ENCODE measurements around the gene REEP1. TPM values are rescaled to one million over a fixed set of nuclear protein-coding genes. Genes with fewer than 3 reads are reported as not detected.
"Not testable (repeated sequence)": the region's sequence is repeated elsewhere in the genome, so short reads cannot be mapped to it uniquely, and the experiment has no call there.

REEP1 gene
- total RNA-seq, 5 donors from 2014 or later (not counting 1 experiment from before 2014, with no cell fraction given) = 0.12 to 1.0 (median 0.18) TPM; not detected in 1

- whole genome bisulfite sequencing (ENCODE audit: insufficient coverage) = 75% methylated on average over 5 of the region's 8 CpGs
- ChIA-PET POLR2A (no interaction called here), CTCF (no interaction called here)
- H3K9me3 ChIP-seq = no peaks in the 10 kb centered on the region
- Mint-ChIP-seq H3K4me1 (no peaks in the 10 kb centered on the region), H3K27ac (no peak overlapping the region), H3K36me3 (no peaks in the 10 kb centered on the region), H3K9me3 (peaks cover 0 to 3% (median 0%) of the 10 kb centered on the region in 3 donors), H3K4me3 (no peak overlapping the region), H3K27me3 (peaks cover 9 to 23% of the 10 kb centered on the region in 2 donors)
- H3K4me3 ChIP-seq (ENCODE audit: control insufficient read depth in 1 of 2, extremely low read depth in 1 of 2, low read length in 1 of 2) = no peak overlapping the region
- peaks cover 0 to 29% of the 10 kb centered on the region in 2 experiments for H3K27me3 ChIP-seq (replicated peaks in 1 of 2; ENCODE audit: control insufficient read depth in 2 of 2, extremely low read depth in 1 of 2, insufficient read depth in 2 of 2, low read length in 1 of 2)
- no peaks in the 10 kb centered on the region for H3K4me1 ChIP-seq (ENCODE audit: control insufficient read depth in 1 of 2, extremely low read depth in 1 of 2, insufficient read depth in 2 of 2, low read length in 2 of 2)
- DNase-seq = no peak
- H3K27ac ChIP-seq (ENCODE audit: low read length) = no peak overlapping the region
- peaks cover 0 to 3% of the 10 kb centered on the region in 2 donors for H3K36me3 ChIP-seq (ENCODE audit: control insufficient read depth in 2 of 2, extremely low read depth in 1 of 2, insufficient read depth in 1 of 2, low read length in 1 of 2)
- no peak for ATAC-seq (replicated peaks in 1 of 4)
These were observed 14.8 kb upstream of the REEP1 start for GRCh38 chr2:86352137-86352726.

GRCh38 chr2:86350751-86351150 is 13.3 kb upstream of the REEP1 start:
- Histone ChIP-seq H3K4me1 (ENCODE audit: control insufficient read depth in 1 of 2, extremely low read depth in 1 of 2, insufficient read depth in 2 of 2, low read length in 2 of 2) (no peaks in the 10 kb centered on the region), H3K27ac (ENCODE audit: low read length) (no peak overlapping the region), H3K27me3 (replicated peaks in 1 of 2; ENCODE audit: control insufficient read depth in 2 of 2, extremely low read depth in 1 of 2, insufficient read depth in 2 of 2, low read length in 1 of 2) (peaks cover 0 to 30% of the 10 kb centered on the region in 2 experiments), H3K9me3 (no peaks in the 10 kb centered on the region), H3K4me3 (ENCODE audit: control insufficient read depth in 1 of 2, extremely low read depth in 1 of 2, low read length in 1 of 2) (no peak overlapping the region), H3K36me3 (ENCODE audit: control insufficient read depth in 2 of 2, extremely low read depth in 1 of 2, insufficient read depth in 1 of 2, low read length in 1 of 2) (peaks cover 0 to 3% of the 10 kb centered on the region in 2 donors)
- Mint-ChIP-seq H3K27ac (no peak overlapping the region), H3K27me3 (peaks cover 9 to 29% of the 10 kb centered on the region in 2 donors), H3K36me3 (no peaks in the 10 kb centered on the region), H3K4me1 (no peaks in the 10 kb centered on the region), H3K9me3 (peaks cover 0 to 3% (median 0%) of the 10 kb centered on the region in 3 donors), H3K4me3 (no peak overlapping the region)
- no peak for ATAC-seq (replicated peaks in 1 of 4)
- ChIA-PET CTCF (no interaction called here), POLR2A (no interaction called here)
- no peak for DNase-seq
- 75% methylated on average over 1 of the region's 2 CpGs for WGBS (ENCODE audit: insufficient coverage)

- CTCF ChIA-PET = no interaction called here
- POLR2A ChIA-PET = interaction anchor here in 1 of 2 donors (0.6 kb wide), 1 partner anchor 899 kb away, joined by 9 read pairs; no protein-coding TSS in a partner anchor
- H3K9me3 Mint-ChIP-seq = peaks cover 0 to 6% (median 0%) of the 10 kb centered on the region in 3 donors
- H3K36me3 Mint-ChIP-seq = no peaks in the 10 kb centered on the region
- H3K4me1 Mint-ChIP-seq = no peaks in the 10 kb centered on the region
- Histone ChIP-seq H3K9me3 (peaks cover 4% of the 10 kb centered on the region), H3K4me1 (ENCODE audit: control insufficient read depth in 1 of 2, extremely low read depth in 1 of 2, insufficient read depth in 2 of 2, low read length in 2 of 2) (no peaks in the 10 kb centered on the region), H3K4me3 (ENCODE audit: control insufficient read depth in 1 of 2, extremely low read depth in 1 of 2, low read length in 1 of 2) (no peak overlapping the region), H3K36me3 (ENCODE audit: control insufficient read depth in 2 of 2, extremely low read depth in 1 of 2, insufficient read depth in 1 of 2, low read length in 1 of 2) (peaks cover 0 to 3% of the 10 kb centered on the region in 2 donors), H3K27ac (ENCODE audit: low read length) (no peak overlapping the region), H3K27me3 (replicated peaks in 1 of 2; ENCODE audit: control insufficient read depth in 2 of 2, extremely low read depth in 1 of 2, insufficient read depth in 2 of 2, low read length in 1 of 2) (peaks cover 0 to 22% of the 10 kb centered on the region in 2 experiments)
- ATAC-seq (replicated peaks in 1 of 4) (no peak), DNase-seq (no peak)
- 80% methylated on average over 5 of the region's 7 CpGs for WGBS (ENCODE audit: insufficient coverage)
- no peak overlapping the region for H3K27ac Mint-ChIP-seq
- no peak overlapping the region for H3K4me3 Mint-ChIP-seq
- H3K27me3 Mint-ChIP-seq = peaks cover 9 to 29% of the 10 kb centered on the region in 2 donors
These were observed 10.0 kb upstream of the REEP1 start for GRCh38 chr2:86347401-86347800.

GRCh38 chr2:86345783-86346370 is 8.5 kb upstream of the REEP1 start:
- WGBS (ENCODE audit: insufficient coverage) = no CpG with 5 or more reads among the region's 6 CpGs
- not testable (repeated sequence) for H3K4me3 Mint-ChIP-seq, H3K4me1 Mint-ChIP-seq

GRCh38 chr2:86344404-86344803 is 7.0 kb upstream of the REEP1 start:
- Mint-ChIP-seq H3K9me3 (peaks cover 7 to 14% (median 14%) of the 10 kb centered on the region in 3 donors), H3K4me1 (no peaks in the 10 kb centered on the region), H3K27ac (no peak overlapping the region), H3K36me3 (peaks cover 5% of the 10 kb centered on the region), H3K27me3 (peaks cover 29 to 47% of the 10 kb centered on the region in 2 donors), H3K4me3 (no peak overlapping the region)
- CTCF ChIA-PET = no interaction called here
- H3K4me3 ChIP-seq (ENCODE audit: control insufficient read depth in 1 of 2, extremely low read depth in 1 of 2, low read length in 1 of 2) = no peak overlapping the region
- ATAC-seq (replicated peaks in 1 of 4) (no peak), DNase-seq (no peak)
- H3K4me1 ChIP-seq (ENCODE audit: control insufficient read depth in 1 of 2, extremely low read depth in 1 of 2, insufficient read depth in 2 of 2, low read length in 2 of 2) = no peaks in the 10 kb centered on the region
- no peak overlapping the region for H3K27ac ChIP-seq (ENCODE audit: low read length)
- H3K27me3 ChIP-seq (replicated peaks in 1 of 2; ENCODE audit: control insufficient read depth in 2 of 2, extremely low read depth in 1 of 2, insufficient read depth in 2 of 2, low read length in 1 of 2) = peaks cover 0 to 20% of the 10 kb centered on the region in 2 experiments
- no CpG with 5 or more reads among the region's 2 CpGs for WGBS (ENCODE audit: insufficient coverage)
- POLR2A ChIA-PET = no interaction called here
- peaks cover 7% of the 10 kb centered on the region for H3K9me3 ChIP-seq
- no peaks in the 10 kb centered on the region for H3K36me3 ChIP-seq (ENCODE audit: control insufficient read depth in 2 of 2, extremely low read depth in 1 of 2, insufficient read depth in 1 of 2, low read length in 1 of 2)

More at GRCh38 chr2:86345783-86346370, 8.5 kb upstream of the REEP1 start:
- CTCF ChIA-PET; H3K36me3 ChIP-seq (ENCODE audit: control insufficient read depth in 2 of 2, extremely low read depth in 1 of 2, insufficient read depth in 1 of 2, low read length in 1 of 2); H3K27ac ChIP-seq (ENCODE audit: low read length); H3K36me3 Mint-ChIP-seq; DNase-seq; POLR2A ChIA-PET; H3K4me1 ChIP-seq (ENCODE audit: control insufficient read depth in 1 of 2, extremely low read depth in 1 of 2, insufficient read depth in 2 of 2, low read length in 2 of 2); H3K4me3 ChIP-seq (ENCODE audit: control insufficient read depth in 1 of 2, extremely low read depth in 1 of 2, low read length in 1 of 2); H3K9me3 ChIP-seq; H3K27ac Mint-ChIP-seq; ATAC-seq (replicated peaks in 1 of 4): not testable (repeated sequence)
- Mint-ChIP-seq H3K9me3 (peaks cover 4 to 15% (median 12%) of the 10 kb centered on the region in 3 donors), H3K27me3 (peaks cover 14 to 34% of the 10 kb centered on the region in 2 donors)
- peaks cover 0 to 19% of the 10 kb centered on the region in 2 experiments for H3K27me3 ChIP-seq (replicated peaks in 1 of 2; ENCODE audit: control insufficient read depth in 2 of 2, extremely low read depth in 1 of 2, insufficient read depth in 2 of 2, low read length in 1 of 2)

- ChIA-PET POLR2A (no interaction called here), CTCF (interaction anchor here in 1 of 2 donors (0.8 kb wide), 1 partner anchor 37 kb away, joined by 3 read pairs; no protein-coding TSS in a partner anchor)
- H3K9me3 Mint-ChIP-seq = peaks cover 7 to 14% (median 14%) of the 10 kb centered on the region in 3 donors
- H3K9me3 ChIP-seq = peaks cover 7% of the 10 kb centered on the region
- ATAC-seq (replicated peaks in 1 of 4) (no peak), DNase-seq (no peak)
- no peak overlapping the region for H3K27ac Mint-ChIP-seq
- no peak overlapping the region for H3K4me3 ChIP-seq (ENCODE audit: control insufficient read depth in 1 of 2, extremely low read depth in 1 of 2, low read length in 1 of 2)
- no peaks in the 10 kb centered on the region for H3K36me3 ChIP-seq (ENCODE audit: control insufficient read depth in 2 of 2, extremely low read depth in 1 of 2, insufficient read depth in 1 of 2, low read length in 1 of 2)
- no peak overlapping the region for H3K4me3 Mint-ChIP-seq
- peaks cover 34 to 52% of the 10 kb centered on the region in 2 donors for H3K27me3 Mint-ChIP-seq
- H3K4me1 Mint-ChIP-seq = peaks cover 5 to 7% (median 7%) of the 10 kb centered on the region in 3 donors
- peaks cover 8 to 30% of the 10 kb centered on the region in 2 experiments for H3K27me3 ChIP-seq (replicated peaks in 1 of 2; ENCODE audit: control insufficient read depth in 2 of 2, extremely low read depth in 1 of 2, insufficient read depth in 2 of 2, low read length in 1 of 2)
- no CpG with 5 or more reads among the region's 1 CpG for WGBS (ENCODE audit: insufficient coverage)
- H3K27ac ChIP-seq (ENCODE audit: low read length) = no peak overlapping the region
- H3K4me1 ChIP-seq (ENCODE audit: control insufficient read depth in 1 of 2, extremely low read depth in 1 of 2, insufficient read depth in 2 of 2, low read length in 2 of 2) = peaks cover 0 to 6% of the 10 kb centered on the region in 2 experiments
- peaks cover 5% of the 10 kb centered on the region for H3K36me3 Mint-ChIP-seq
These were observed 5.1 kb upstream of the REEP1 start for GRCh38 chr2:86342488-86342887.

All from T-cell (primary cell).